IPS-20b (cell line): ENCODE measurements around the gene RASGEF1B.

Experiments used
- H3K27ac ChIP-seq: one replicate; pipeline ENCODE4 v1.5.1; 2013; ENCODE audit warnings: low read length
- H3K27me3 ChIP-seq: 2 replicates; pipeline ENCODE4 v1.6.1; 2013; ENCODE audit warnings: mild to moderate bottlenecking, low read length, inconsistent platforms; ENCODE audit not compliant: insufficient read depth
- H3K36me3 ChIP-seq: 2 replicates; pipeline ENCODE4 v1.6.1; 2013; ENCODE audit warnings: low read depth, mild to moderate bottlenecking, inconsistent platforms, low read length, moderate library complexity; ENCODE audit not compliant: insufficient read depth
- H3K4me1 ChIP-seq: 2 replicates; pipeline ENCODE4 v1.6.1; 2013; ENCODE audit warnings: mild to moderate bottlenecking, control low read depth, inconsistent platforms, low read length, moderate library complexity; ENCODE audit not compliant: insufficient read depth
- H3K4me3 ChIP-seq: 2 replicates; pipeline ENCODE4 v1.5.1; 2013; ENCODE audit warnings: mild to moderate bottlenecking, low read length, inconsistent platforms
- H3K9ac ChIP-seq: 2 replicates; pipeline ENCODE4 v1.6.1; 2013; ENCODE audit warnings: low read depth, mild to moderate bottlenecking, inconsistent platforms, low read length, moderate library complexity
- H3K9me3 ChIP-seq: 2 replicates; pipeline ENCODE4 v1.6.1; 2013; ENCODE audit warnings: mild to moderate bottlenecking, low read depth, low read length, inconsistent platforms; ENCODE audit not compliant: insufficient read depth

RASGEF1B gene

GRCh38 chr4:81376720-81377119, 95.0 kb downstream of the RASGEF1B start:
- Histone ChIP-seq H3K27ac (no peak overlapping the region), H3K9ac (no peak overlapping the region), H3K4me1 (no peaks in the 10 kb centered on the region), H3K36me3 (no peaks in the 10 kb centered on the region), H3K9me3 (no peaks in the 10 kb centered on the region), H3K4me3 (no peak overlapping the region), H3K27me3 (no peaks in the 10 kb centered on the region)
